NT2/D1 (cell line): ENCODE results near the gene DNAJC10.
"Not testable (repeated sequence)": the region's sequence is repeated elsewhere in the genome, so short reads cannot be mapped to it uniquely, and the experiment has no call there.

Source experiments
- DNase-seq: peaks from one replicate; pipeline ENCODE4 v3.0.0-alpha.2; 2011; ENCODE audit warnings: low read depth, low spot score
- H3K27me3 ChIP-seq: 2 replicates; pipeline ENCODE4 v1.6.0; 2011; ENCODE audit warnings: mild to moderate bottlenecking; ENCODE audit not compliant: insufficient read length, insufficient read depth
- H3K36me3 ChIP-seq: 2 replicates; pipeline ENCODE4 v1.6.1; 2011; ENCODE audit warnings: mild to moderate bottlenecking, low read length, mixed read lengths; ENCODE audit not compliant: insufficient read depth, insufficient read length
- H3K4me1 ChIP-seq: 2 replicates; pipeline ENCODE4 v1.5.1; 2011; ENCODE audit not compliant: insufficient read depth, insufficient read length
- H3K4me3 ChIP-seq: 2 replicates; pipeline ENCODE4 v1.5.1; 2011; ENCODE audit warnings: low read depth; ENCODE audit not compliant: insufficient read length
- H3K9ac ChIP-seq: 2 replicates; pipeline ENCODE4 v1.6.0; 2011; ENCODE audit warnings: low read depth; ENCODE audit not compliant: insufficient read length
- H3K9me3 ChIP-seq: 2 replicates; pipeline ENCODE4 v1.5.1; 2011; ENCODE audit warnings: mild to moderate bottlenecking, low read length; ENCODE audit not compliant: insufficient read depth
- SUZ12 ChIP-seq: IDR thresholded peaks from 2 replicates; pipeline ENCODE4 v1.6.1; 2011; ENCODE audit not compliant: insufficient read length, insufficient read depth; ENCODE audit errors: extremely low read depth
- YY1 ChIP-seq: IDR thresholded peaks from 2 replicates; pipeline ENCODE4 v1.6.1; 2011; ENCODE audit not compliant: insufficient read length, insufficient read depth
- ZNF274 ChIP-seq: IDR thresholded peaks from 2 replicates; pipeline ENCODE4 v1.6.1; 2011; ENCODE audit warnings: mild to moderate bottlenecking, low read depth, low read length

The DNAJC10 gene

GRCh38 chr2:182763311-182763912 lies 47.4 kb downstream of the DNAJC10 start:
- H3K27me3 ChIP-seq: no peaks in the 10 kb centered on the region
- no peaks in the 10 kb centered on the region for H3K9me3 ChIP-seq
- TF ChIP-seq SUZ12: no peak
- H3K36me3 ChIP-seq: peaks cover 92% of the 10 kb centered on the region
- DNase-seq: peak; percentile 20
- H3K9ac ChIP-seq: no peak overlapping the region
- no peaks in the 10 kb centered on the region for H3K4me1 ChIP-seq
- no peak overlapping the region for H3K4me3 ChIP-seq

- Histone ChIP-seq H3K4me3 (no peak overlapping the region), H3K4me1 (no peaks in the 10 kb centered on the region), H3K36me3 (peaks cover 66% of the 10 kb centered on the region), H3K9me3 (no peaks in the 10 kb centered on the region; the same call in 1 of the 2 replicates), H3K9ac (no peak overlapping the region), H3K27me3 (no peaks in the 10 kb centered on the region)
- no peak for DNase-seq
- TF ChIP-seq YY1 (no peak), SUZ12 (no peak), ZNF274 (no peak)
Observed at GRCh38 chr2:182766626-182767025, 50.6 kb downstream of the DNAJC10 start.

GRCh38 chr2:182767578-182767977 lies 51.5 kb downstream of the DNAJC10 start:
- TF ChIP-seq ZNF274: no peak
- Histone ChIP-seq H3K27me3 (no peaks in the 10 kb centered on the region), H3K9me3 (no peaks in the 10 kb centered on the region; the same call in 1 of the 2 replicates), H3K4me1 (no peaks in the 10 kb centered on the region), H3K36me3 (peaks cover 59% of the 10 kb centered on the region), H3K4me3 (no peak overlapping the region), H3K9ac (no peak overlapping the region)
- DNase-seq: no peak

- not testable (repeated sequence) for DNase-seq, H3K9me3 ChIP-seq, H3K4me3 ChIP-seq, H3K27me3 ChIP-seq, H3K9ac ChIP-seq, H3K4me1 ChIP-seq
- peaks cover 45% of the 10 kb centered on the region for H3K36me3 ChIP-seq
Observed at GRCh38 chr2:182768950-182769349, 52.9 kb downstream of the DNAJC10 start.

- DNase-seq: no peak
- H3K36me3 ChIP-seq: peaks cover 58% of the 10 kb centered on the region
- H3K27me3 ChIP-seq: no peaks in the 10 kb centered on the region
- H3K4me3 ChIP-seq: no peak overlapping the region
- H3K9ac ChIP-seq: no peak overlapping the region
- TF ChIP-seq YY1: no peak
- TF ChIP-seq ZNF274: no peak
- no peak for TF ChIP-seq SUZ12
- no peaks in the 10 kb centered on the region; the same call in 1 of the 2 replicates for H3K9me3 ChIP-seq
- no peaks in the 10 kb centered on the region for H3K4me1 ChIP-seq
Observed at GRCh38 chr2:182779323-182779722, 63.3 kb downstream of the DNAJC10 start.

- H3K36me3 ChIP-seq: peaks cover 43% of the 10 kb centered on the region
- H3K9me3 ChIP-seq, H3K4me3 ChIP-seq, H3K9ac ChIP-seq, H3K4me1 ChIP-seq, DNase-seq, H3K27me3 ChIP-seq: not testable (repeated sequence)
Observed at GRCh38 chr2:182781099-182781498, 65.0 kb downstream of the DNAJC10 start.

GRCh38 chr2:182782686-182783085 lies 66.6 kb downstream of the DNAJC10 start:
- H3K36me3 ChIP-seq: peaks cover 30% of the 10 kb centered on the region
- not testable (repeated sequence) for DNase-seq, H3K27me3 ChIP-seq, H3K4me3 ChIP-seq, H3K9ac ChIP-seq, H3K9me3 ChIP-seq, H3K4me1 ChIP-seq

- no peaks in the 10 kb centered on the region for H3K4me1 ChIP-seq
- peaks cover 17% of the 10 kb centered on the region for H3K36me3 ChIP-seq
- DNase-seq: no peak
- no peaks in the 10 kb centered on the region; the same call in 1 of the 2 replicates for H3K9me3 ChIP-seq
- no peak overlapping the region for H3K4me3 ChIP-seq
- H3K27me3 ChIP-seq: no peaks in the 10 kb centered on the region
- TF ChIP-seq ZNF274 (no peak), YY1 (no peak), SUZ12 (no peak)
- no peak overlapping the region for H3K9ac ChIP-seq
Observed at GRCh38 chr2:182784058-182784706, 68.1 kb downstream of the DNAJC10 start.
